ENCODE results near the gene CERS1. TPM values are rescaled to one million over a fixed set of nuclear protein-coding genes. Genes with fewer than 3 reads are reported as not detected.

The CERS1 gene
- total RNA-seq, 1 donor from 2014 or later = not detected

DNA sequence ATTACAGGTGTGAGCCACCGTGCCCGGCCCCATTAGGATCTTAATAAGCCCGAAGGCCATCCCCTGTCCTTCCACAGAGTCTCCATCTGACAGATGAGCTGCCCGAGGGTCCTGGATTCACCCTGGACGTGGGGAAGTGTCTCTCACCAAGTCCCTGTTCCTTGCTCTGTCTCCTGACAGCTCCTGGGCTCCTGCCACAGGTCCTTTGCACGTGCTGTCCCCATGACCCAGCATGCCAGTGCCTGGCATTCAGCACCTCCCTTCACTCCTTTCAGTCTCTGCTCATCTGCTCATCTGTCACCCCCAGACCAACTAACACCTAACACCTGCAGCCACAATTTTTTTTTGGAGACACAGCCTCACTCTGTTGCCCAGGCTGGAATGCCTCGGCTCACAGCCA is 14.5 kb downstream of the CERS1 start:
- DNase-seq (no peak), ATAC-seq (no peak)
- Histone ChIP-seq H3K9me3 (no peaks in the 10 kb centered on the region), H3K36me3 (no peaks in the 10 kb centered on the region), H3K27me3 (no peaks in the 10 kb centered on the region), H3K4me1 (no peaks in the 10 kb centered on the region), H3K27ac (no peak overlapping the region), H3K4me3 (no peak overlapping the region)
- TF ChIP-seq, protein P1, sequence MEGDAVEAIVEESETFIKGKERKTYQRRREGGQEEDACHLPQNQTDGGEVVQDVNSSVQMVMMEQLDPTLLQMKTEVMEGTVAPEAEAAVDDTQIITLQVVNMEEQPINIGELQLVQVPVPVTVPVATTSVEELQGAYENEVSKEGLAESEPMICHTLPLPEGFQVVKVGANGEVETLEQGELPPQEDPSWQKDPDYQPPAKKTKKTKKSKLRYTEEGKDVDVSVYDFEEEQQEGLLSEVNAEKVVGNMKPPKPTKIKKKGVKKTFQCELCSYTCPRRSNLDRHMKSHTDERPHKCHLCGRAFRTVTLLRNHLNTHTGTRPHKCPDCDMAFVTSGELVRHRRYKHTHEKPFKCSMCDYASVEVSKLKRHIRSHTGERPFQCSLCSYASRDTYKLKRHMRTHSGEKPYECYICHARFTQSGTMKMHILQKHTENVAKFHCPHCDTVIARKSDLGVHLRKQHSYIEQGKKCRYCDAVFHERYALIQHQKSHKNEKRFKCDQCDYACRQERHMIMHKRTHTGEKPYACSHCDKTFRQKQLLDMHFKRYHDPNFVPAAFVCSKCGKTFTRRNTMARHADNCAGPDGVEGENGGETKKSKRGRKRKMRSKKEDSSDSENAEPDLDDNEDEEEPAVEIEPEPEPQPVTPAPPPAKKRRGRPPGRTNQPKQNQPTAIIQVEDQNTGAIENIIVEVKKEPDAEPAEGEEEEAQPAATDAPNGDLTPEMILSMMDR (IDR thresholded peaks at IDR 0.05) = no peak
- intact Hi-C loops (cut with DNase I) = no loop called here

DNA sequence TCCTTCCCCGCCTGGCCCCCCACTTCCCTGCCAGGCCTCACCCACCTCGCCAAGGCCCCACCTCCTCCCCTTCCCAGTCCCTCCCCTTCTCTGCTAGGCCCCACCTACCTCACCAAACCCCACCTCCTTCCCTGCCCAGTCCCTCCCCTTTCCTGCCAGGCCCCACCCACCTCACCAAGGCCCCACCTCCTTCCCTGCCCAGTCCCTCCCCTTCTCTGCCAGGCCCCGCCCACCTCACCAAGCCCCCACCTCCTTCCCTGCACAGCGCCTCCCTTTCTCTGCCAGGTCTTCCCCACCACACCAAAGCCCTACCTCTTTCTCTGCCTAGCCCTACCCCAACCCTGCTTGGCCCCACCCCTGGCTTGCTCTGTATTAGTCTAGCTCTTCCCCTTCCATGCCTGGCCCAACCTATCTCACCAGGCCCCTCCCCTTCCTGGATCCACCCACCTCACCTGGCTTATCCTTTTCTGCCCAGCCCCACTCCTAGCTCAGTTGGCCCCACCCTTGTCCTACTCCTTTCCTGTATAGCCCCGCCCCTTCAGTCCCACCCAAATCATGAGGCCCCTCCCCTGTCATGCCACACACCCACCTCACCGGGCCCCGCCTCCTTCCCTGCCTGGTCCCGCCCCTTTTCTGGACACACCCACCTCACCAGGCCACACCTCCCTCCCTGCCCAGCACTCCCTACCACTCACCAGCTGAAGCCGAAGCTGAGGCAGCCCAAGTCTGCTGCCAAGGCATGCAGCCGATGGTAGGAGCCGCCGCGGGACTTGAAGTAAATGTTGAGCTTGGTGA is 16.2 kb downstream of the CERS1 start:
- Histone ChIP-seq H3K36me3 (no peaks in the 10 kb centered on the region), H3K27me3 (no peaks in the 10 kb centered on the region), H3K4me3 (no peak overlapping the region), H3K9me3 (no peaks in the 10 kb centered on the region), H3K27ac (no peak overlapping the region), H3K4me1 (no peaks in the 10 kb centered on the region)
- TF ChIP-seq, protein P1 (IDR thresholded peaks at IDR 0.05) = no peak
- ATAC-seq (peak; percentile 65), DNase-seq (no peak)
- intact Hi-C loops (cut with DNase I) = no loop called here

DNA sequence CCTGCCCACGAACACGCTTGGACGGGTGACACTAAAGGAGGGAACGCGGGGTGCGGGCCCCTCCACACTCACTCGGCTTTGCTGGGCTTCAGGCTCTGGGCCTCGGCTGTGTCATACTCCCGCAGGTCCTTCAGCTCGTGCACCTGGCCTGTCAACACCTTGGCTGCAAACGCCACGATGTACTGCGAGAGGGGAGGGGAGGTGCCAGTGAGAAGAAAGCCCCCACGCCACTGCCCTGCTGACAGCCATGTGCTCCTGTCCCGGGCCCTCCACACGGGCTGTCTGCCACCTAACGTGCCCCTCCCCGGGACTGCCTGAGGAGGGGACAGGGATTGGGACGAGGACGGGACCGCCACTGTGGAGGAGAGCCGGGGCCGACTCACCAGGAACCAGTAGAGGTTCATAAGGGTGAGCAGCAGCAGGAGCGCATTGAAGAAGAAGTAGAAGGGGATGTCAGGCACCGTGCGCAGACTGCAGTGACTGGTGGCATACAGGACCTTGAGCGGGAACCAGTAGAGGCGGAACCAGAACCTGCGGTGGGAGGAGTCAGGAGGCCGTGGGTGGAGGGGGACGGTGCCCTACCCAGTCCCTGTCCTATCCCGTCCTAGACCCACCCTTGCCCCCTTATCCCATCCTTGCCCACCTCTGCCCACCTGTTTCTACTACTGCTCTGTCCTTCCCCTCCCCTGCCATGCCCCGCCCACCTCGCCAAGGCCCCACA is 16.9 kb downstream of the CERS1 start:
- Histone ChIP-seq H3K27me3 (no peaks in the 10 kb centered on the region), H3K9me3 (no peaks in the 10 kb centered on the region), H3K27ac (no peak overlapping the region), H3K36me3 (no peaks in the 10 kb centered on the region), H3K4me3 (no peak overlapping the region), H3K4me1 (no peaks in the 10 kb centered on the region)
- TF ChIP-seq, protein P1 (IDR thresholded peaks at IDR 0.05) = no peak
- DNase-seq = no peak
- intact Hi-C loops (cut with DNase I) = no loop called here
- ATAC-seq = no peak

DNA sequence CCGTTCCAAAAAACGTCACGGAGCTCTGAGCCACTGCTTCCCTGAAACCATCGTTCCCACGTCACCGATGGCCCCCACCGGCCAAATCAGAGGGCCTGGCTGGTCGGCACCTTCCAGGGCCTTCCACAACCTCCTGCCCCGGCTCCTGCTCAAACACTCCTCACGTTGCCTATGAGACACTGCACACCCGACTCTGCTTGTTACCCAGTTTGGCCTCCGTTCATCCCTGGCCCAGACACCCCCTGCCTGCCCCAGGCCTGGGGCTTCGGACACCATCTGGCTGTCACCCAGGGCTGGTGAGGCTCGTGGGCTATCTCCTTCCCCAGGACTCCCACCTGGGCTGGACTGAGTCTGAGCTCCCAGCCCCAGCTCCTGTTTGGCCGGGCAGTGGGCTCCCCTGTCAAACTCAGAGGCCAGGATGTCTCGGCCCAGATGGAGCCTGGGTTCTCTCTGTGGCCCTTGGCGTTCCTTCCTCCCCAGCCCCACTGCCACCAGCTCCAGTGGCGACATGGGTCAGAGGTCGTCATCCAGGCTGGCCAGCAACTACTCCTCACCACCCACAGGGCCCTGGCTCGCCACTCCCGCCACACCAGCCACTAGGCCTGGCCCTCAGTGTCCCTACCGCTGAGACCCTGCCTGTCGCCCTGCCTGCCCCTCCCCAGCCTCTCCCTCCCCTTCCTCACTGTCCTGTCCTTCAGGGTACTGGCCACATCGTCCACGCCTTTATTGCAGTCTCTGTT is 17.7 kb downstream of the CERS1 start:
- H3K36me3 ChIP-seq = no peaks in the 10 kb centered on the region
- no peak for ATAC-seq
- DNase-seq = no peak

DNA sequence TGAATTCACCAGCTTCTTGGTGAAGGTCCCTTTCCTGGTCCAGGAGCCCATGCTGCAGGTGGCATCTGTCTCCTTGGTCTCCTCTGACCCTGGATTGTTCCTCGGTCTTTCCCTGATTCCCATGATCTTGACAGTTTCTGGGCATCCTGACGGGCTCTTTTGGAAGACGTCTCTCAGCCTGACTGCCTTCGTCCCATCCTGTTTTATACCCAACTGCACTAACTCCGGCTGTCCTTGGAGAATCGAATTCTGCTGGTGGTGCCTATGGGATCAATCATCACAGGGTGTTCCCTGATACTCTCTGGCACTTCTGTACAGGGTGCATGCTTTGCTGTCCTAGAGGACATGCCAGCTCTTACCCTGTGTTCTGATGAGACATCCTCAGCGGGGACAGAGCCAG is 19.1 kb downstream of the CERS1 start:
- Histone ChIP-seq H3K4me3 (no peak overlapping the region), H3K27me3 (no peaks in the 10 kb centered on the region), H3K36me3 (no peaks in the 10 kb centered on the region), H3K27ac (no peak overlapping the region), H3K4me1 (no peaks in the 10 kb centered on the region), H3K9me3 (no peaks in the 10 kb centered on the region)
- TF ChIP-seq, protein P1 (IDR thresholded peaks at IDR 0.05) = no peak
- no peak for DNase-seq
- intact Hi-C loops (cut with DNase I) = no loop called here
- no peak for ATAC-seq

More for the DNA sequence above, 17.7 kb downstream of the CERS1 start:
- Histone ChIP-seq H3K27me3 (no peaks in the 10 kb centered on the region), H3K4me1 (no peaks in the 10 kb centered on the region), H3K27ac (no peak overlapping the region), H3K4me3 (no peak overlapping the region), H3K9me3 (no peaks in the 10 kb centered on the region)
- intact Hi-C loops (cut with DNase I) = no loop called here
- TF ChIP-seq, protein P1 (IDR thresholded peaks at IDR 0.05) = no peak

Data from upper lobe of right lung (tissue), 1 donor.